HUES48 (cell line): ENCODE results near the gene OR2M7.
"Not testable (repeated sequence)": the region's sequence is repeated elsewhere in the genome, so short reads cannot be mapped to it uniquely, and the experiment has no call there.

ENCODE experiments used
- H3K27ac ChIP-seq: one replicate; pipeline ENCODE4 v1.7.0; 2013; ENCODE audit warnings: low read depth, low read length, inconsistent platforms
- H3K27me3 ChIP-seq: 2 replicates; pipeline ENCODE4 v1.6.1; 2013; ENCODE audit warnings: mild to moderate bottlenecking, low read length; ENCODE audit not compliant: control insufficient read depth, insufficient read depth
- H3K36me3 ChIP-seq: 2 replicates; pipeline ENCODE4 v1.6.1; 2013; ENCODE audit warnings: low read length; ENCODE audit not compliant: control insufficient read depth, insufficient read depth
- H3K4me1 ChIP-seq: 2 replicates; pipeline ENCODE4 v1.6.1; 2013; ENCODE audit warnings: mild to moderate bottlenecking, low read length; ENCODE audit not compliant: control insufficient read depth, insufficient read depth
- H3K4me3 ChIP-seq: 2 replicates; pipeline ENCODE4 v1.5.1; 2013; ENCODE audit warnings: mild to moderate bottlenecking, low read depth, low read length
- H3K9ac ChIP-seq: 2 replicates; pipeline ENCODE4 v1.6.1; 2013; ENCODE audit warnings: mild to moderate bottlenecking, low read depth, low read length, moderate library complexity
- H3K9me3 ChIP-seq: 2 replicates; pipeline ENCODE4 v1.6.1; 2013; ENCODE audit warnings: low read length; ENCODE audit not compliant: control insufficient read depth, insufficient read depth

The OR2M7 gene, protein sequence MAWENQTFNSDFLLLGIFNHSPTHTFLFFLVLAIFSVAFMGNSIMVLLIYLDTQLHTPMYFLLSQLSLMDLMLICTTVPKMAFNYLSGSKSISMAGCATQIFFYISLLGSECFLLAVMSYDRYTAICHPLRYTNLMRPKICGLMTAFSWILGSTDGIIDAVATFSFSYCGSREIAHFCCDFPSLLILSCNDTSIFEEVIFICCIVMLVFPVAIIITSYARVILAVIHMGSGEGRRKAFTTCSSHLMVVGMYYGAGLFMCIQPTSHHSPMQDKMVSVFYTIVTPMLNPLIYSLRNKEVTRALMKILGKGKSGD

DNA sequence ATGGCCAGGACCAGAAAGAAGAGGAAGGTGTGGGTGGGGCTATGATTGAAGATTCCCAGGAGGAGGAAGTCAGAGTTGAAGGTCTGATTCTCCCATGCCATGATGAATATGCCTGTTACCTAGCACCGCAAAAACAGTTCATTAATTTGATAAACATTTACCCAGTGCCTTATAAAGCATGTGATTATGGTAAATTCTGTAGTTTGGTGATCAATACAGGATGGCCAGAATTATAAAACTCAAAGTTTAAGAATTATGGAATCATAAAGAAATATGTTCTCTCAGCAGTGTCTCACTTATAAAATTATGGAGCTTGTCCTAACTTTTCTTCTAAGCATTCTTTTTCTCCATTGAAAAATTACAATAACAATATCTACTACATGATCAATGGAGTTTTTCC lies at the start of gene OR2M7:
OR2M7 (minus strand) TSS at position 101 of the 400 bp plus-strand sequence; CDS start at position 101, 0 bp downstream.
- no peaks in the 10 kb centered on the region for H3K36me3 ChIP-seq
- no peak within 1 kb of the TSS; the same call in 1 of the 2 replicates for H3K4me3 ChIP-seq
- no peaks in the 10 kb centered on the region for H3K27me3 ChIP-seq
- no peak within 1 kb of the TSS for H3K9ac ChIP-seq
- H3K4me1 ChIP-seq = no peaks in the 10 kb centered on the region
- peaks cover 88% of the 10 kb centered on the region for H3K9me3 ChIP-seq
- no peak within 1 kb of the TSS for H3K27ac ChIP-seq

DNA sequence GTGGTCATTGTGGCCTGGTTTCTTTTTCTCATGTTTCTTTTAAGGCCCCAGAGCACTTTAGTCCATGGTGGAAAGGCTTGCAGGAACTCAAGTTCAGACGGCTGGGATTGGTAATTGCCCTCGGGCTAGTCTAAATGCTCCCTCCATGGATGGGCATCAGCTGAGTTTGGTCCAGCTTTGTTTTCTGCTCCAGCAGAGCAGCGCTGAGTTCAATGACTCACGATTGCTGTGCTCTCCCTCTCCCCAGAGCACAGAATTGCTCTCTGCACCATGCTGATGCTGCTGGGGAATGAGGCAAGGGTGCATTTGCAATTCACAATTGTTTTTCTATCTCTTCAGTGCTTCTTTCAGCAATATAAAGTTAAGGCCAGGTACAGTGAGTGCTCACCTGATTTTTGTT lies 49.4 kb upstream of the OR2M7 start:
- H3K36me3 ChIP-seq = no peaks in the 10 kb centered on the region
- H3K9ac ChIP-seq = no peak overlapping the region
- H3K4me3 ChIP-seq = no peak overlapping the region
- H3K4me1 ChIP-seq = no peaks in the 10 kb centered on the region
- H3K9me3 ChIP-seq = peaks cover 96% of the 10 kb centered on the region
- no peaks in the 10 kb centered on the region for H3K27me3 ChIP-seq
- no peak overlapping the region for H3K27ac ChIP-seq

DNA sequence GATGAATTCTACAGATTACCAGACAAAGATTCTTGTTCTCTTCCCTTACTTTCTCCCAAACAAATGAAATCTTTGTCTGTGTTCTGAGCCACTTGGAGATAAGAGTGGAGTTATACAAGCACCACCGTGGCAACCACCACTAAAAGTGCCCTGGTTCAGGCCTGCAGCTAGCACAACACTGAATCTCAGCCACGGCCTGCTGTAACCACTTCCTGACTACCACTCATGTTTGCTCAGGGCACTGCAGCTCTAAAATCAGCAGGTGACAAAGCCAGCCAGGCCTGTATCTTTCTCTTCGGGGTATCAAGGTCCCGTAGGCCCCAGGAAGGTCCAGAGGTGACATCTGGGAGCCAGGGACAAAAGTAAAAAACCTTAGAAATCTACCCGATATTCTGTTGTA lies 48.0 kb upstream of the OR2M7 start:
- peaks cover 97% of the 10 kb centered on the region for H3K9me3 ChIP-seq
- H3K36me3 ChIP-seq = no peaks in the 10 kb centered on the region

DNA sequence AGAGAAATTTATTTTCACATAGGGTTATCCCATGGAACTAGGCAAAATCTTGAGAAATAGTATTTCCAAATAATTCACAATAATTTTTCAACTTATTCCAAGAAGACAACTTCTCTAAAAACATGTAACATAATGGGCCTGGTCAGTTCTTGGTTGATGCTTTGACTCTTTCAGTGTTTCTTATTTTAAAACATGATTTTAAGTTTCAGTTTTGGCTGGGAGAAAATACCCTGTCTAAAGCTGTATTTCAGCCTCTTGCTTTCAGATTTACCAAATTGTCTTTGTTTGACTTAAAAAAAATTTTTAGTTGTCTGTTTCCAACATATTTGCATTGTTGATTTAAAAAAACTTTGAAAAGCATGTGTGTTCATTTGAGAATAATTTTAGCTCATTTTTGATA lies 42.2 kb upstream of the OR2M7 start:
- no peaks in the 10 kb centered on the region for H3K36me3 ChIP-seq
- H3K27me3 ChIP-seq = no peaks in the 10 kb centered on the region
- no peaks in the 10 kb centered on the region for H3K4me1 ChIP-seq
- H3K27ac ChIP-seq = no peak overlapping the region
- no peak overlapping the region for H3K9ac ChIP-seq
- peaks cover 96% of the 10 kb centered on the region for H3K9me3 ChIP-seq
- H3K4me3 ChIP-seq = no peak overlapping the region

More for the DNA sequence above, 48.0 kb upstream of the OR2M7 start:
- H3K4me1 ChIP-seq = no peaks in the 10 kb centered on the region
- H3K9ac ChIP-seq = no peak overlapping the region
- H3K27me3 ChIP-seq = no peaks in the 10 kb centered on the region
- H3K27ac ChIP-seq = no peak overlapping the region
- H3K4me3 ChIP-seq = no peak overlapping the region

DNA sequence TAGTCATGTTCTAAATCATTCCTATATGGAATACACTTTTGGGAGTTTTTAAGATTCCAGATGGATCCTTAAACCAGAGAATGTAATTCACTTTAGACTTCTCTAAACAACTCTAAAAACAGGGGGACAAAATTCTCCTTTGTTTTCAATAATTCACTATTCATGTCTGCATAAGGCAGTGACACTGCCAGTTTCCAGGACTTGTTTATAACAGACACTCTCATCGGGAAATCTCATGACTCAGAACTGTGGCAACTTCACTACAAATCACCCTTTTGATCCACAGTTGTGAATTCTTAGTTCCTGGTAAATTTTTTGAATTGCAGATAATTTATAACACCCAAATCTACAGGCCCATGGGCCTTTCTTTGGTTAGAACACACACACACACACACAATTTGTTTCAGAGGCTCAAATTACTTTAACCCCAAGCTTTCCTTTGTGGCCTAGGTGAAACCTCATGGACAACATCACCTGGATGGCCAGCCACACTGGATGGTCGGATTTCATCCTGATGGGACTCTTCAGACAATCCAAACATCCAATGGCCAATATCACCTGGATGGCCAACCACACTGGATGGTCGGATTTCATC lies 36.9 kb upstream of the OR2M7 start, which contains the start of gene OR2T4:
OR2T4 (plus strand) TSS at position 545 of the 595 bp plus-strand sequence; CDS start at position 545, 0 bp downstream.
- H3K9me3 ChIP-seq = peaks cover 97% of the 10 kb centered on the region
- no peaks in the 10 kb centered on the region for H3K4me1 ChIP-seq
- no peaks in the 10 kb centered on the region for H3K27me3 ChIP-seq
- H3K4me3 ChIP-seq = no peak within 1 kb of the TSS
- no peaks in the 10 kb centered on the region for H3K36me3 ChIP-seq
- no peak within 1 kb of the TSS for H3K27ac ChIP-seq
- H3K9ac ChIP-seq = no peak within 1 kb of the TSS

DNA sequence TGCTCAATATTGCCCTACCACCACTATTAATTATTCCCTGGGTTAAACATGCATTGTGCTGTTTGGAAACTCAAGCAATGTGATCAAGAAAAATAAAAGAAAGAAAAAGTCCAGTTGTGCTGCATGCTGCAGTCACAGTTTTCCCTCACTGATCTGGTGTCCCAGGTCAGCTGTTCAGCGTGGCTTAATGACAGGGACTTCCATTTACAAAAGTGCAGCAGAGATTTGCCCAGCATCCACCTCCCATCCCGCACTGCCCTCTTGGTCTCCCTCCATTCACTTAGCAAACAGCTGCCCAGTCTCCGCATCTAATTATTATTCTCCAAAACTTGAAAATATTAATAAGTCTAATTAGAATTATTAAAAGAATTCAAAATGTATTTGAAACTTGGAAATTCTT lies 35.0 kb upstream of the OR2M7 start:
- no peaks in the 10 kb centered on the region for H3K4me1 ChIP-seq

DNA sequence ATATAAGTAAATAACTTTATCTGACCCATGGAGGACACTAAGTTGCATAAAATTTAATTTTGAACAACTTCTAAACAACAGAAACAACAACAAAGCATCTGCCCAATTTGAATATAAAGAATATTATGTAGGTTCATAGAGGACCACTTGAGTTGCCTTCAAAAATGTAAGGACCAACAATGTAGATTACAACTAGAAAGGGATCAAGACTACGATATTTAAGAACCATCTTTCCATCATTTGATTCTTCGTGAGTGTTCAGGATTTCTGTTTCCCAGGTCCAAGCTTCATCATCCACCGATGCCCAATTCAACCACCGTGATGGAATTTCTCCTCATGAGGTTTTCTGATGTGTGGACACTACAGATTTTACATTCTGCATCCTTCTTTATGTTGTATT lies 24.1 kb upstream of the OR2M7 start, which contains the start of gene OR14C36:
OR14C36 (plus strand) TSS at position 301 of the 400 bp plus-strand sequence; CDS start at position 301, 0 bp downstream.
- H3K36me3 ChIP-seq = no peaks in the 10 kb centered on the region
- H3K27me3 ChIP-seq = no peaks in the 10 kb centered on the region
- no peak within 1 kb of the TSS for H3K9ac ChIP-seq
- H3K27ac ChIP-seq = no peak within 1 kb of the TSS
- peaks cover 93% of the 10 kb centered on the region for H3K9me3 ChIP-seq
- no peak within 1 kb of the TSS for H3K4me3 ChIP-seq
- H3K4me1 ChIP-seq = no peaks in the 10 kb centered on the region

More for the DNA sequence above, 35.0 kb upstream of the OR2M7 start:
- Histone ChIP-seq H3K9me3 (peaks cover 96% of the 10 kb centered on the region), H3K4me3 (no peak overlapping the region), H3K9ac (no peak overlapping the region), H3K27me3 (no peaks in the 10 kb centered on the region), H3K36me3 (no peaks in the 10 kb centered on the region), H3K27ac (no peak overlapping the region)

DNA sequence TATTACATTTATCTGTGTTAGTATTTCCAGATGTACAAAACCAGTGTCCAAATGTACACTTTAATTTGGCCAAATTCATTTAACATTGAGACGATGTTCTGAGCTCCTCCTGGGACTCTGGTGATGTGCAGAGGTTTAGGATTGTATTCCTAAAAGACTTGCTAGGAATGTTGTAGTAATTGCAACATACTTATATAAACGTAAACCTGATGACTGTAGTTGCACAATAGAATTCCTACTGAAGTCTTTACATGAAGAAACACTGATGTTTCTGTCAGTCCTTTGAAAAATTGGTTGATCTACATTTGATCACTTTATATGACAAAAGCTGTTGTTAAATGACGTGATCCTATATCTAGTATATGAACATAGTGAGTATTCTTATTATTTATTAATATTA lies 19.1 kb upstream of the OR2M7 start:
- Histone ChIP-seq H3K9me3 (peaks cover 75% of the 10 kb centered on the region), H3K36me3 (no peaks in the 10 kb centered on the region), H3K27ac (no peak overlapping the region), H3K9ac (no peak overlapping the region), H3K27me3 (no peaks in the 10 kb centered on the region), H3K4me3 (no peak overlapping the region), H3K4me1 (no peaks in the 10 kb centered on the region)

DNA sequence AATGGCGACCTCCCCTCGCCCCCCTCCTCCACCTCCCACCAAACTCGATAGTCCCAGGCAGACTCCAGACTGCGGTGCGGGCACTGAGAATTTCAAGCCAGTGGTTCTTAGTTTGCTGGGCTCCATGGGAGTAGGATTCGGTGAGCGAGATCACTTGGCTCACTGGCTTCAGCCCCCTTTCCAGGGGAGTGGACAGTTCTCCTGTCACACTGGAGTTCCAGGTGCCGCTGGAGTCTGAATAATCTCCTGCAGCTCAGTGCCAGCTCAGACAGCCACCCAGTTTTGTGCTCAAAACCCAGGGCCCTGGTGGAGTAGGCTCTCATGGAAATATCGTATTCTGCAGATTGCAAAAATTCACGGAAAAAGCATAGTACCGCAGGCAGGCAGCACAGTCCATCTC lies 7.6 kb downstream of the OR2M7 start:
- H3K27ac ChIP-seq = no peak overlapping the region
- no peak overlapping the region for H3K4me3 ChIP-seq
- H3K36me3 ChIP-seq = no peaks in the 10 kb centered on the region
- H3K27me3 ChIP-seq = no peaks in the 10 kb centered on the region
- peaks cover 88% of the 10 kb centered on the region for H3K9me3 ChIP-seq
- H3K4me1 ChIP-seq = no peaks in the 10 kb centered on the region
- H3K9ac ChIP-seq = no peak overlapping the region

DNA sequence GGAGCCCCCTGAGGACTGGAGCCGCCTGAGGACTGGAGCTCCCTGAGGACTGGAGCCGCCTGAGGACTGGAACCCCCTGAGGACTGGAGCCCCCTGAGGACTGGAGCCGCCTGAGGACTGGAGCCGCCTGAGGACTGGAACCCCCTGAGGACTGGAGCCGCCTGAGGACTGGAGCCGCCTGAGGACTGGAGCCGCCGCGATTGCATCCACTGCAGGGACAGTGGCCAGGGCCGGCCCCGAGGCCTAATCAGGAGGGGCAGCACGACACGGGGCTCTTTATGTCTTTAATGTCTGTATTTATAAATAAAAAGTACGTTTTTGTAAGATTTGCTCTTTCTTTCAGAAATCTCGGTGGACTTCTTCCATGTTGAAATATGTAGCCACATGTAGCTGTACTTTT lies 17.6 kb downstream of the OR2M7 start:
- H3K36me3 ChIP-seq, H3K9ac ChIP-seq, H3K4me3 ChIP-seq, H3K27ac ChIP-seq, H3K27me3 ChIP-seq, H3K4me1 ChIP-seq: not testable (repeated sequence)
- peaks cover 86% of the 10 kb centered on the region for H3K9me3 ChIP-seq

DNA sequence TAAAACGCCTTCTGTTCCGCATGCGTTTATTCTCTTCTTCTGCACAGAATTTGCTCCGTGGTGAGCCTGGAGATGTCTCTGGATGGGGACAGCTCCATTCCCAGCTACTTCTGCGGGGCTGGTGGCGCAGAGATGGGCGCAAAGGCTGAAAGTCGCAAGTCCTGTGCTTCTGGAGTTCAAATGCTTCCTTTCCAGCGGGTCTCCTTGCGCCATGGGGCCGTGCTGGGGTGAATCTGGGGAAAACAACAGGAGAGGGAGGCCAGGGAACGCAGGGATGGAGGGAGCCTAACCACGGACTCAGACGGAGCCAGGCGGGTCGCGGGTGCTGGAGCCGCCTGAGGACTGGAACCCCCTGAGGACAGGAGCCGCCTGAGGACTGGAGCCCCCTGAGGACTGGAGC lies 18.3 kb downstream of the OR2M7 start:
- peaks cover 88% of the 10 kb centered on the region for H3K9me3 ChIP-seq
- H3K27ac ChIP-seq = no peak overlapping the region

More for the DNA sequence above, 18.3 kb downstream of the OR2M7 start:
- no peak overlapping the region for H3K9ac ChIP-seq
- no peaks in the 10 kb centered on the region for H3K27me3 ChIP-seq
- no peaks in the 10 kb centered on the region for H3K4me1 ChIP-seq
- H3K36me3 ChIP-seq = no peaks in the 10 kb centered on the region
- H3K4me3 ChIP-seq = no peak overlapping the region
